Gastrocnemius medialis (tissue), 4 donors: ENCODE data around the gene JDP2.

Experiments
- POLR2A ChIP-seq, 2 donors: fragments of 450-650 bp; IDR thresholded peaks; one replicate each; pipeline ENCODE4 v1.6.1; 2017; ENCODE audit warnings: antibody characterized with exemption in 2 of 2, mild to moderate bottlenecking in 2 of 2, moderate library complexity in 2 of 2
- TF ChIP-seq, protein P1 (sequence below), 5 experiments: fragments of 450-650 bp in 3 of 5; fragments of 200-600 bp in 2 of 5; sonication (generic) in 2 of 5; IDR thresholded peaks in 4 of 5; conservative IDR thresholded peaks in 1 of 5; 1 replicate in 4 of 5; 2 replicates in 1 of 5; pipeline ENCODE4 v1.5.1; 2016 to 2019; ENCODE audit warnings: antibody characterized with exemption in 5 of 5, mild to moderate bottlenecking in 3 of 5, moderate library complexity in 3 of 5

DNA sequence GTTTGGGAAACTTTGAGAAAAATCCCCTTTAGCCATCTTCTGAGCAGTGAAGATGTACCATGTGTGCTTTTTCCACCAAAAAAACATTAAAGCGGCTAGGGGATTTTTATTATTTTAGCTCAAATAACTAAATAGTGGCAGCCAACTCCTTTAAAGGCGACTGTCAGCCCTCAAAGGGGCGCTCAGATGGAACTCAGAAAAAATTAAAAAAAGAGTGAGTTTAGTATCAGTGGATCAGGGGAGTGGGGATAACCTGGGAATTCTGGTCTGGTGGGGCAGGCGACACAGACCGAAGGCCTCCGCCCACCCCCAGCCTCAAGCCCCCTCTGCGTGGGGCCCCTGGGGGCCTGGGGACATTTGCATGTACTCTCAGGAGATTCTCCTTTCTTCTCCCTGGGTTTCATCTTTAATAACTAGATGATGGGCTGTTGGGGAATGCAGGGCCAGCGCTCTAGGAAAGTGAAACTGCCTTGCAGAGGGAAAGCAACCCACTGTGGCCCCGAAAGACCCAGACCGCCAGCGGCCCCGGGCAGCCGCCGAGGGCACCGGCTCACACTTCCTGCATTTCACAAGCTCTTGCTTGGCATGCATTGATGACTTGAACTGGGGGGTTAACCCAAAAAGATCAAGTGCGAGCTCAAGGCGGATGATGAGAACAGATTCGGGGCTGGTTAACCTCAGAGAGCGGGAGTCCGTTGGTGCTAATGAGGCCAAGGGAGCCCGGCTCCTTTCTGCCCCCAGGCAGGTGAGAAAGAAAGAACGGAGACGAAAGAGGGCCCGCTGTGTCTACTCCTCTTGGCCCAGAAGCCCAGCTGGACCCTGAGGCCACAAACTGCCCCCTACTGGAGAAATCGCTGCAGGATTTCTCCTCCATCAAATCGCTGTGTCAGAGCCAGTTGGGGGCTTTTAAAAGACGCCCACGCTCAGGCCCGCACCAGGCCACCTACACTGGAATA, 87.1 kb downstream of the JDP2 start:
- TF ChIP-seq POLR2A (IDR thresholded peaks at IDR 0.05) = no peak
- TF ChIP-seq, protein P1, sequence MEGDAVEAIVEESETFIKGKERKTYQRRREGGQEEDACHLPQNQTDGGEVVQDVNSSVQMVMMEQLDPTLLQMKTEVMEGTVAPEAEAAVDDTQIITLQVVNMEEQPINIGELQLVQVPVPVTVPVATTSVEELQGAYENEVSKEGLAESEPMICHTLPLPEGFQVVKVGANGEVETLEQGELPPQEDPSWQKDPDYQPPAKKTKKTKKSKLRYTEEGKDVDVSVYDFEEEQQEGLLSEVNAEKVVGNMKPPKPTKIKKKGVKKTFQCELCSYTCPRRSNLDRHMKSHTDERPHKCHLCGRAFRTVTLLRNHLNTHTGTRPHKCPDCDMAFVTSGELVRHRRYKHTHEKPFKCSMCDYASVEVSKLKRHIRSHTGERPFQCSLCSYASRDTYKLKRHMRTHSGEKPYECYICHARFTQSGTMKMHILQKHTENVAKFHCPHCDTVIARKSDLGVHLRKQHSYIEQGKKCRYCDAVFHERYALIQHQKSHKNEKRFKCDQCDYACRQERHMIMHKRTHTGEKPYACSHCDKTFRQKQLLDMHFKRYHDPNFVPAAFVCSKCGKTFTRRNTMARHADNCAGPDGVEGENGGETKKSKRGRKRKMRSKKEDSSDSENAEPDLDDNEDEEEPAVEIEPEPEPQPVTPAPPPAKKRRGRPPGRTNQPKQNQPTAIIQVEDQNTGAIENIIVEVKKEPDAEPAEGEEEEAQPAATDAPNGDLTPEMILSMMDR (IDR thresholded peaks at IDR 0.05 in 4 of 5, conservative IDR thresholded peaks at IDR 0.05 in 1 of 5) = peak in 2 of 5 experiments; percentile 20 to 40
